ENCODE data around the gene PLPPR1. TPM values are rescaled to one million over a fixed set of nuclear protein-coding genes. Genes with fewer than 3 reads are reported as not detected.

PLPPR1 gene
- polyA plus RNA-seq, 1 of the 3 experiments (the other 2 are of a cell fraction) = not detected

GRCh38 chr9:101083448-101084202, 55.1 kb downstream of the PLPPR1 start:
- no peak overlapping the region for H3K27ac ChIP-seq (ENCODE audit: low read depth in 2 of 2, low read length in 1 of 2)
- no peaks in the 10 kb centered on the region for H3K36me3 ChIP-seq (replicated peaks in 1 of 2; ENCODE audit: control insufficient read depth in 1 of 2, insufficient read depth in 2 of 2, low read length in 1 of 2)

DNA sequence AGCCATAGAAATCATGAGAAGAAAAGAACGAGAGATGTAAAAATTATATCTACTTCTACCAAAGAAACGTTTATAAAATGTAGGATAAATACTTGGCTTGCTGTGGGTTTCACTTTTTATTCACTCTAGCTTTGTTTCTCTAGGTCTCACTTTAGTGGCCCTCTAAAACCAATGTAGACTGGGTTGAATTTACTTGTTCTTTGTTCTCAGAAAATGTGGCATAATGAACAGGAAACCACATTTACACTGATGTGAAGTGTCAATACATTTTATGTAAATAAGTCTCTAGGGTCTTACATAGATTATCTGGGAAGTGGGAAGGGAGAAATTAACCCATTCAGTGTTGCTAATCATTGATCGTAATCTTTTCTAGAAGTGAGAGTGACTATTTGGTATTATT, 58.9 kb downstream of the PLPPR1 start:
- Histone ChIP-seq H3K36me3 (replicated peaks in 1 of 2; ENCODE audit: control insufficient read depth in 1 of 2, insufficient read depth in 2 of 2, low read length in 1 of 2) (no peaks in the 10 kb centered on the region), H3K4me1 (ENCODE audit: control insufficient read depth in 1 of 2, insufficient read depth in 2 of 2, low read depth in 1 of 2, low read length in 1 of 2) (no peaks in the 10 kb centered on the region), H3K9me3 (no peaks in the 10 kb centered on the region), H3K27ac (ENCODE audit: low read depth in 2 of 2, low read length in 1 of 2) (no peak overlapping the region), H3K4me2 (no peak overlapping the region), H3K4me3 (ENCODE audit: low read depth in 2 of 2, low read length in 1 of 2) (no peak overlapping the region), H2AFZ (ENCODE audit: low read depth) (no peak overlapping the region), H3K9ac (no peak overlapping the region), H3K27me3 (ENCODE audit: insufficient read depth) (no peaks in the 10 kb centered on the region), H3F3A (replicated peaks; ENCODE audit: insufficient read depth) (no peaks in the 10 kb centered on the region), H3K79me2 (ENCODE audit: insufficient read depth) (no peaks in the 10 kb centered on the region), H3K9me2 (no peaks in the 10 kb centered on the region), H4K20me1 (ENCODE audit: insufficient read depth) (no peaks in the 10 kb centered on the region)
- 25% methylated on average over 3 of the region's 3 CpGs for WGBS (ENCODE audit: low lambda C conversion rate)
- TF ChIP-seq FOXJ3 (CRISPR knock-in tag; IDR thresholded peaks at IDR 0.05) = no peak
- no peak for TF ChIP-seq GABPA (IDR thresholded peaks at IDR 0.05; ENCODE audit: low read depth)
- no peak for TF ChIP-seq RFX5 (IDR thresholded peaks at IDR 0.05; ENCODE audit: low read length)
- no peak for TF ChIP-seq POLR2AphosphoS5 (IDR thresholded peaks at IDR 0.05; ENCODE audit: low read depth, low read length)
- POLR2A ChIA-PET = no interaction called here
- no peak for DNase-seq
- CTCF ChIA-PET = no interaction called here

More at GRCh38 chr9:101083448-101084202, 55.1 kb downstream of the PLPPR1 start:
- Histone ChIP-seq H3K9me3 (no peaks in the 10 kb centered on the region), H4K20me1 (ENCODE audit: insufficient read depth) (no peaks in the 10 kb centered on the region), H2AFZ (ENCODE audit: low read depth) (no peak overlapping the region), H3K27me3 (ENCODE audit: insufficient read depth) (no peaks in the 10 kb centered on the region), H3K9me2 (no peaks in the 10 kb centered on the region), H3K9ac (no peak overlapping the region), H3F3A (replicated peaks; ENCODE audit: insufficient read depth) (no peaks in the 10 kb centered on the region), H3K79me2 (ENCODE audit: insufficient read depth) (no peaks in the 10 kb centered on the region), H3K4me1 (ENCODE audit: control insufficient read depth in 1 of 2, insufficient read depth in 2 of 2, low read depth in 1 of 2, low read length in 1 of 2) (no peaks in the 10 kb centered on the region), H3K4me2 (no peak overlapping the region), H3K4me3 (ENCODE audit: low read depth in 2 of 2, low read length in 1 of 2) (no peak overlapping the region)
- no peak for TF ChIP-seq RFX5 (IDR thresholded peaks at IDR 0.05; ENCODE audit: low read length)
- TF ChIP-seq TAF1 (IDR thresholded peaks at IDR 0.05; ENCODE audit: borderline replicate concordance, low read depth, low read length) = no peak
- TF ChIP-seq IRF3 (IDR thresholded peaks at IDR 0.05; ENCODE audit: low read depth, low read length) = no peak
- no peak for TF ChIP-seq MXI1 (IDR thresholded peaks at IDR 0.05; ENCODE audit: low read depth, low read length)
- TF ChIP-seq MAX (IDR thresholded peaks at IDR 0.05; ENCODE audit: low read depth) = no peak
- no peak for TF ChIP-seq ELF1 (IDR thresholded peaks at IDR 0.05)
- TF ChIP-seq RXRA (IDR thresholded peaks at IDR 0.05; ENCODE audit: borderline replicate concordance, low read depth) = no peak
- no peak for TF ChIP-seq MEF2A (IDR thresholded peaks at IDR 0.05; ENCODE audit: borderline replicate concordance, low read depth)
- no peak for TF ChIP-seq RCOR1 (IDR thresholded peaks at IDR 0.05; ENCODE audit: low read length)
- TF ChIP-seq GATA2 (CRISPR knock-in tag; IDR thresholded peaks at IDR 0.05) = no peak
- no peak for TF ChIP-seq JUND (IDR thresholded peaks at IDR 0.05)
- ChIA-PET CTCF (interaction anchor here (1.2 kb wide), 1 partner anchor 35 kb away, joined by 3 read pairs; no protein-coding TSS in a partner anchor), POLR2A (no interaction called here)
- WGBS (ENCODE audit: low lambda C conversion rate) = 47% methylated on average over 5 of the region's 5 CpGs
- no peak for DNase-seq
